HepG2 (cell line): ENCODE measurements around the gene STOM. TPM values are rescaled to one million over a fixed set of nuclear protein-coding genes. Genes with fewer than 3 reads are reported as not detected.

ENCODE experiments used
- ATAC-seq: fragments of 200-7000 bp; cut with Tn5 transposase; 3 replicates; pipeline ENCODE4 v1.9.1; 2020; ENCODE audit warnings: mild to moderate bottlenecking, moderate library complexity
- BruUV-seq: library from RNA; stranded (reverse); fragments of 400-500 nt; replicated peaks from 2 replicates; lab custom pipeline; 2021; lab: Mats Ljungman, UMichigan
- CTCF ChIA-PET: fragments of 300-600 bp; formaldehyde crosslinking; extraction: SDS; loops from one replicate; lab custom pipeline; 2021; ENCODE audit warnings: low total read pairs, inconsistent platforms, low intra/inter-chr PET ratio; lab: Yijun Ruan, JAX
- POLR2A ChIA-PET: fragments of 350-600 bp; sonication (Branson Sonifier 250); formaldehyde crosslinking; loops from one replicate; lab custom pipeline; 2020; ENCODE audit warnings: antibody characterized with exemption, inconsistent platforms; lab: Yijun Ruan, JAX
- DNase-seq: peaks from one replicate; pipeline ENCODE4 v3.0.0-alpha.2; 2015; ENCODE audit warnings: low spot score
- FAIRE-seq: peaks from 3 replicates; lab custom pipeline; 2011; peaks lifted over from hg19 to GRCh38; lab: Jason Lieb, UNC
- H2AFZ ChIP-seq: one replicate; pipeline ENCODE4 v1.6.1; 2011; ENCODE audit warnings: low read length, inconsistent platforms
- H3K27ac ChIP-seq: fragments of 300-600 bp; 3 replicates; pipeline ENCODE4 v1.8.0; 2011; ENCODE audit warnings: mixed run types, mild to moderate bottlenecking, mixed read lengths, low read length, inconsistent platforms; ENCODE audit not compliant: insufficient read depth; ENCODE audit errors: extremely low read length
- H3K27me3 ChIP-seq, 2 experiments: fragments of 200-600 bp in 1 of 2; 2 replicates in 1 of 2; 3 replicates in 1 of 2; pipeline versions ENCODE4 v1.6.0 to v1.8.0; 2011; ENCODE audit warnings: low read length in 2 of 2, mild to moderate bottlenecking in 2 of 2, moderate library complexity in 2 of 2, inconsistent platforms in 1 of 2; ENCODE audit not compliant: insufficient read depth in 2 of 2, control insufficient read depth in 1 of 2
- H3K36me3 ChIP-seq, 2 experiments: fragments of 200-600 bp in 1 of 2; replicated peaks in 1 of 2; 2 replicates in 1 of 2; 3 replicates in 1 of 2; pipeline versions ENCODE4 v1.5.1 to v1.8.0; 2011; ENCODE audit warnings: low read length in 2 of 2, inconsistent platforms in 1 of 2; ENCODE audit not compliant: insufficient read depth in 2 of 2, control insufficient read depth in 1 of 2
- H3K4me1 ChIP-seq: 2 replicates; pipeline ENCODE4 v1.5.1; 2012; ENCODE audit warnings: low read length, inconsistent platforms; ENCODE audit not compliant: insufficient read depth
- H3K4me2 ChIP-seq: 2 replicates; pipeline ENCODE4 v1.6.0; 2011; ENCODE audit warnings: low read depth, low read length, inconsistent platforms
- H3K4me3 ChIP-seq, 3 experiments: fragments of 200-600 bp in 1 of 3; sonication (generic), shearing (Covaris generic) in 1 of 3; replicated peaks in 1 of 3; 2 replicates each; pipeline ENCODE4 v1.5.1; 2011 to 2016; ENCODE audit warnings: low read length in 3 of 3, inconsistent platforms in 2 of 3, low read depth in 2 of 3, mild to moderate bottlenecking in 2 of 3, control low read depth in 1 of 3, mixed read lengths in 1 of 3; ENCODE audit not compliant: insufficient read depth in 1 of 3
- H3K79me2 ChIP-seq: one replicate; pipeline ENCODE4 v1.6.1; 2011; ENCODE audit warnings: low read length, inconsistent platforms; ENCODE audit not compliant: insufficient read depth
- H3K9ac ChIP-seq: 2 replicates; pipeline ENCODE4 v1.6.0; 2011; ENCODE audit warnings: mild to moderate bottlenecking, low read depth, low read length, inconsistent platforms; ENCODE audit not compliant: insufficient read depth
- H3K9me3 ChIP-seq: 2 replicates; pipeline ENCODE4 v1.5.1; 2012; ENCODE audit warnings: mild to moderate bottlenecking, low read length
- H4K20me1 ChIP-seq: 2 replicates; pipeline ENCODE4 v1.6.0; 2011; ENCODE audit warnings: inconsistent platforms, mild to moderate bottlenecking, low read length, moderate library complexity; ENCODE audit not compliant: insufficient read depth
- EHMT2 ChIP-seq: fragments of 200-600 bp; sonication (generic); IDR thresholded peaks from 2 replicates; pipeline ENCODE4 v1.7.0; 2017; ENCODE audit warnings: antibody characterized with exemption, low read depth, low read length, borderline replicate concordance
- FOXJ3 ChIP-seq: sonication (generic); formaldehyde crosslinking; IDR thresholded peaks from 2 replicates; pipeline ENCODE4 v1.4.0; 2020; ENCODE audit warnings: missing genetic modification reagents, mild to moderate bottlenecking, borderline replicate concordance
- GTF2F1 ChIP-seq: fragments of 150-350 bp; IDR thresholded peaks from 2 replicates; pipeline ENCODE4 v1.6.1; 2014; ENCODE audit warnings: low read length
- MAZ ChIP-seq, 2 experiments: sonication (generic) in 1 of 2; formaldehyde crosslinking in 1 of 2; IDR thresholded peaks; 2 replicates each; pipeline versions ENCODE4 v1.5.0 to v1.6.1; 2012 to 2020; ENCODE audit warnings: low read depth in 2 of 2, mild to moderate bottlenecking in 2 of 2, borderline replicate concordance in 1 of 2, improper control_type of control experiment in 1 of 2, low read length in 1 of 2, missing genetic modification reagents in 1 of 2, moderate library complexity in 1 of 2
- MEF2D ChIP-seq: sonication (generic); formaldehyde crosslinking; IDR thresholded peaks from 2 replicates; pipeline ENCODE4 v1.5.1; 2020; ENCODE audit warnings: mild to moderate bottlenecking, missing genetic modification reagents
- NFE2L1 ChIP-seq: sonication (generic); formaldehyde crosslinking; IDR thresholded peaks from 2 replicates; pipeline ENCODE4 v1.4.0; 2020; ENCODE audit warnings: missing genetic modification reagents, mild to moderate bottlenecking, borderline replicate concordance
- NFYC ChIP-seq: IDR thresholded peaks from 2 replicates; pipeline ENCODE4 v1.6.1; 2016; ENCODE audit warnings: missing genetic modification reagents, missing compliant biosample characterization
- ZFP37 ChIP-seq: sonication (generic); formaldehyde crosslinking; IDR thresholded peaks from 2 replicates; pipeline ENCODE4 v1.4.0; 2020; ENCODE audit warnings: missing genetic modification reagents, borderline replicate concordance
- ZNF317 ChIP-seq: sonication (generic); formaldehyde crosslinking; IDR thresholded peaks from 2 replicates; pipeline ENCODE4 v1.5.0; 2020; ENCODE audit warnings: mild to moderate bottlenecking, missing genetic modification reagents
- ZNF496 ChIP-seq: sonication (generic); formaldehyde crosslinking; IDR thresholded peaks from 2 replicates; pipeline ENCODE4 v1.8.1; 2023; ENCODE audit warnings: mild to moderate bottlenecking, moderate library complexity, missing genetic modification reagents; ENCODE audit not compliant: insufficient replicate concordance
- ZNF652 ChIP-seq: IDR thresholded peaks from 2 replicates; pipeline ENCODE4 v1.6.1; 2016; ENCODE audit warnings: low read depth, borderline replicate concordance
- WGBS: methylation state at CpG from one replicate; pipeline ENCODE4 v1.1.6; 2017; ENCODE audit warnings: low lambda C conversion rate; 5-methylcytosine and 5-hydroxymethylcytosine counted together
- in situ Hi-C: cut with HindIII; loops from 2 replicates; pipeline ENCODE4 v1.10.0; 2017; ENCODE audit warnings: low pct_unique_long_range_greater_than_20kb; ENCODE audit not compliant: extremely low pct_ligation_motif_present
- intact Hi-C: fragments of 100-400 bp; cut with micrococcal nuclease; formaldehyde crosslinking; loops from one replicate; pipeline ENCODE4 v1.10.0; 2022; ENCODE audit not compliant: unreplicated experiment
- polyA plus RNA-seq, 8 experiments: library from polyadenylated mRNA; depleted of rRNA in 3 of 8; stranded (reverse) in 7 of 8; unstranded in 1 of 8; fragments of >200 nt; fragmentation: Illumina TruSeq in 4 of 8; extraction: Trizol in 4 of 8; gene quantifications; 2 replicates each; pipeline versions ENCODE4 v1.2.1 to v1.2.3, GENCODE V29; 2011 to 2016; ENCODE audit warnings: low read depth in 4 of 8, missing spikeins in 1 of 8, mixed read lengths in 1 of 8; ENCODE audit not compliant: insufficient read depth in 1 of 8
- total RNA-seq, 5 experiments: library from RNA; depleted of rRNA; stranded (reverse); fragments of >200 nt; fragmentation: Illumina TruSeq; extraction: Trizol; gene quantifications; 2 replicates each; pipeline ENCODE4 v1.2.3, GENCODE V29; 2016; ENCODE audit warnings: low read depth in 1 of 5
- TF ChIP-seq, protein P1 (sequence below): sonication (generic); formaldehyde crosslinking; IDR thresholded peaks from 2 replicates; pipeline ENCODE4 v1.4.0; 2020; ENCODE audit warnings: missing genetic modification reagents
- TF ChIP-seq, protein P2 (sequence below): IDR thresholded peaks from 2 replicates; pipeline ENCODE4 v1.6.1; 2016
- TF ChIP-seq, protein P3 (sequence below): sonication (generic); formaldehyde crosslinking; IDR thresholded peaks from 2 replicates; pipeline ENCODE4 v1.8.1; 2022; ENCODE audit warnings: low read depth, mild to moderate bottlenecking, missing genetic modification reagents

STOM gene
- total and polyA plus RNA-seq, 2 of the 13 experiments (the other 11 are each of a cell fraction or from before 2014, with no cell fraction given), result 43.6 to 165 TPM

DNA sequence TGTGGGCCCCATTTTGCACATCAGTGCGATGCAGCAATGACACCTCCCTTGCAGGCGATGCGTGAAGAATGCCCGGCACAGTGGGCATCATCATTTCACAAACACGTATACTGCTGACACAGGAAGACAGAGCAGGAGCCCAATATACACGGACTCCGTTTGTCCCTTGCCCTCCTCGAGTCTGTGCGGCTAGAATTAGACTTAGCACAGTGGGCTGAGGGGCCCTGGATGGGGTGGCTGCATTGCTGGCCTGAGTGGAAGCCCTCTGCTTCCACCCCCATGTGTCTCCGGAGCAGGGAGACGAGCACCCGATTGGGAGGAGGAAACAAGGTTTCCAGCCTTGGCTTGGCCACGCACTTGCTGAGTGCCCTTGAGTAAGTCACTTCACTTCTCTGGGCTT lies 61.3 kb downstream of the STOM start (continued):
- TF ChIP-seq, protein P1, sequence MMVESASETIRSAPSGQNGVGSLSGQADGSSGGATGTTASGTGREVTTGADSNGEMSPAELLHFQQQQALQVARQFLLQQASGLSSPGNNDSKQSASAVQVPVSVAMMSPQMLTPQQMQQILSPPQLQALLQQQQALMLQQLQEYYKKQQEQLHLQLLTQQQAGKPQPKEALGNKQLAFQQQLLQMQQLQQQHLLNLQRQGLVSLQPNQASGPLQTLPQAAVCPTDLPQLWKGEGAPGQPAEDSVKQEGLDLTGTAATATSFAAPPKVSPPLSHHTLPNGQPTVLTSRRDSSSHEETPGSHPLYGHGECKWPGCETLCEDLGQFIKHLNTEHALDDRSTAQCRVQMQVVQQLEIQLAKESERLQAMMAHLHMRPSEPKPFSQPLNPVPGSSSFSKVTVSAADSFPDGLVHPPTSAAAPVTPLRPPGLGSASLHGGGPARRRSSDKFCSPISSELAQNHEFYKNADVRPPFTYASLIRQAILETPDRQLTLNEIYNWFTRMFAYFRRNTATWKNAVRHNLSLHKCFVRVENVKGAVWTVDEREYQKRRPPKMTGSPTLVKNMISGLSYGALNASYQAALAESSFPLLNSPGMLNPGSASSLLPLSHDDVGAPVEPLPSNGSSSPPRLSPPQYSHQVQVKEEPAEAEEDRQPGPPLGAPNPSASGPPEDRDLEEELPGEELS (CRISPR knock-in tag), result no peak
- TF ChIP-seq MAZ (IDR thresholded peaks at IDR 0.05; ENCODE audit: borderline replicate concordance, low read depth, low read length), result no peak
- no peak for TF ChIP-seq MAZ (CRISPR knock-in tag; IDR thresholded peaks at IDR 0.05; ENCODE audit: low read depth)
- TF ChIP-seq MEF2D (CRISPR knock-in tag), result no peak
- TF ChIP-seq GTF2F1, result no peak
- TF ChIP-seq, all 625 proteins: peak for 3

GRCh38 chr9:121307976-121308375 lies 62.1 kb downstream of the STOM start:
- no peak overlapping the region for H3K4me2 ChIP-seq
- H3K79me2 ChIP-seq, result no peaks in the 10 kb centered on the region
- H2AFZ ChIP-seq, result no peak overlapping the region
- no peaks in the 10 kb centered on the region for H3K9me3 ChIP-seq
- FAIRE-seq (no peak), DNase-seq (no peak), ATAC-seq (no peak)
- no peak overlapping the region for H3K4me3 ChIP-seq
- no peak overlapping the region for H3K27ac ChIP-seq
- H3K36me3 ChIP-seq, result peaks cover 35 to 66% of the 10 kb centered on the region in 2 experiments
- H3K4me1 ChIP-seq, result peaks cover 34% of the 10 kb centered on the region
- ChIA-PET POLR2A (interaction anchor here (2.7 kb wide), 1 partner anchor 11 kb away, joined by 7 read pairs; no protein-coding TSS in a partner anchor), CTCF (no interaction called here)
- intact Hi-C loops, result no loop called here
- BruUV-seq, result no TSS peak
- no peaks in the 10 kb centered on the region for H3K27me3 ChIP-seq
- WGBS, result 90% methylated on average over 2 of the region's 2 CpGs
- H4K20me1 ChIP-seq, result no peaks in the 10 kb centered on the region
- no peak overlapping the region for H3K9ac ChIP-seq
- in situ Hi-C loops, result no loop called here
- TF ChIP-seq NFYC (CRISPR knock-in tag) (no peak), ZFP37 (CRISPR knock-in tag) (no peak), FOXJ3 (CRISPR knock-in tag) (no peak), ZNF652 (no peak), EHMT2 (no peak), NFE2L1 (CRISPR knock-in tag) (no peak), ZNF496 (no peak), ZNF317 (no peak)
- TF ChIP-seq, protein P2, sequence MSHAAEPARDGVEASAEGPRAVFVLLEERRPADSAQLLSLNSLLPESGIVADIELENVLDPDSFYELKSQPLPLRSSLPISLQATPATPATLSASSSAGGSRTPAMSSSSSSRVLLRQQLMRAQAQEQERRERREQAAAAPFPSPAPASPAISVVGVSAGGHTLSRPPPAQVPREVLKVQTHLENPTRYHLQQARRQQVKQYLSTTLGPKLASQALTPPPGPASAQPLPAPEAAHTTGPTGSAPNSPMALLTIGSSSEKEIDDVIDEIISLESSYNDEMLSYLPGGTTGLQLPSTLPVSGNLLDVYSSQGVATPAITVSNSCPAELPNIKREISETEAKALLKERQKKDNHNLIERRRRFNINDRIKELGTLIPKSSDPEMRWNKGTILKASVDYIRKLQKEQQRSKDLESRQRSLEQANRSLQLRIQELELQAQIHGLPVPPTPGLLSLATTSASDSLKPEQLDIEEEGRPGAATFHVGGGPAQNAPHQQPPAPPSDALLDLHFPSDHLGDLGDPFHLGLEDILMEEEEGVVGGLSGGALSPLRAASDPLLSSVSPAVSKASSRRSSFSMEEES (CRISPR knock-in tag), result no peak
- TF ChIP-seq, protein P3, sequence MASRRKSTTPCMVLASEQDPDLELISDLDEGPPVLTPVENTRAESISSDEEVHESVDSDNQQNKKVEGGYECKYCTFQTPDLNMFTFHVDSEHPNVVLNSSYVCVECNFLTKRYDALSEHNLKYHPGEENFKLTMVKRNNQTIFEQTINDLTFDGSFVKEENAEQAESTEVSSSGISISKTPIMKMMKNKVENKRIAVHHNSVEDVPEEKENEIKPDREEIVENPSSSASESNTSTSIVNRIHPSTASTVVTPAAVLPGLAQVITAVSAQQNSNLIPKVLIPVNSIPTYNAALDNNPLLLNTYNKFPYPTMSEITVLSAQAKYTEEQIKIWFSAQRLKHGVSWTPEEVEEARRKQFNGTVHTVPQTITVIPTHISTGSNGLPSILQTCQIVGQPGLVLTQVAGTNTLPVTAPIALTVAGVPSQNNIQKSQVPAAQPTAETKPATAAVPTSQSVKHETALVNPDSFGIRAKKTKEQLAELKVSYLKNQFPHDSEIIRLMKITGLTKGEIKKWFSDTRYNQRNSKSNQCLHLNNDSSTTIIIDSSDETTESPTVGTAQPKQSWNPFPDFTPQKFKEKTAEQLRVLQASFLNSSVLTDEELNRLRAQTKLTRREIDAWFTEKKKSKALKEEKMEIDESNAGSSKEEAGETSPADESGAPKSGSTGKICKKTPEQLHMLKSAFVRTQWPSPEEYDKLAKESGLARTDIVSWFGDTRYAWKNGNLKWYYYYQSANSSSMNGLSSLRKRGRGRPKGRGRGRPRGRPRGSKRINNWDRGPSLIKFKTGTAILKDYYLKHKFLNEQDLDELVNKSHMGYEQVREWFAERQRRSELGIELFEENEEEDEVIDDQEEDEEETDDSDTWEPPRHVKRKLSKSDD (CRISPR knock-in tag), result no peak
